B cell (primary cell): Measurements from ENCODE around the gene FKBP2. TPM values are rescaled to one million over a fixed set of nuclear protein-coding genes. Genes with fewer than 3 reads are reported as not detected.

Experiments used
- ATAC-seq: fragments of 200-7000 bp; cut with Tn5 transposase; one replicate; pipeline ENCODE4 v1.10.0; 2021; ENCODE audit warnings: low read depth, mild to moderate bottlenecking, moderate number of reproducible peaks, moderate library complexity
- CTCF ChIA-PET: fragments of 350-600 bp; sonication (Branson Sonifier 250); formaldehyde crosslinking; loops from one replicate; lab custom pipeline; 2021; ENCODE audit warnings: antibody characterized with exemption, inconsistent platforms; lab: Charles Lee
- POLR2A ChIA-PET: fragments of 350-600 bp; sonication (Branson Sonifier 250); formaldehyde crosslinking; loops from one replicate; lab custom pipeline; 2021; ENCODE audit warnings: antibody characterized with exemption; lab: Charles Lee
- DNase-seq: peaks from one replicate; pipeline ENCODE4 v3.0.0; 2013
- H2AFZ ChIP-seq: 2 replicates; pipeline ENCODE4 v1.6.1; 2012; ENCODE audit warnings: mild to moderate bottlenecking, low read depth, low read length; ENCODE audit not compliant: insufficient read depth, poor library complexity, severe bottlenecking
- H3K27ac ChIP-seq, 2 donors: 1 replicate in 1 of 2; 2 replicates in 1 of 2; pipeline ENCODE4 v1.5.1; 2012 to 2013; ENCODE audit warnings: low read length in 2 of 2, mild to moderate bottlenecking in 2 of 2, moderate library complexity in 1 of 2
- H3K27me3 ChIP-seq, 4 experiments: fragments of 200-600 bp in 1 of 4; sonication (generic) in 1 of 4; replicated peaks in 1 of 4; 1 replicate in 2 of 4; 2 replicates in 2 of 4; pipeline versions ENCODE4 v1.6.1 to v1.7.0; 2013 to 2016; ENCODE audit warnings: low read length in 3 of 4, mild to moderate bottlenecking in 2 of 4, mixed read lengths in 1 of 4, moderate library complexity in 1 of 4; ENCODE audit not compliant: insufficient read depth in 4 of 4, control insufficient read depth in 3 of 4; ENCODE audit errors: control extremely low read depth in 1 of 4
- H3K36me3 ChIP-seq, 2 experiments: replicated peaks in 1 of 2; 1 replicate in 1 of 2; 2 replicates in 1 of 2; pipeline versions ENCODE4 v1.6.1 to v1.7.1; 2013; ENCODE audit warnings: low read length in 1 of 2; ENCODE audit not compliant: insufficient read depth in 2 of 2, control insufficient read depth in 1 of 2; ENCODE audit errors: control extremely low read depth in 1 of 2, extremely low read depth in 1 of 2
- H3K4me1 ChIP-seq, 2 donors: fragments of 200-600 bp in 1 of 2; sonication (generic) in 1 of 2; 1 replicate in 1 of 2; 2 replicates in 1 of 2; pipeline versions ENCODE4 v1.5.1 to v1.6.1; 2013 to 2017; ENCODE audit warnings: low read length in 2 of 2; ENCODE audit not compliant: control insufficient read depth in 2 of 2, insufficient read depth in 2 of 2
- H3K4me2 ChIP-seq: replicated peaks from 2 replicates; pipeline ENCODE3; 2012; ENCODE audit warnings: mild to moderate bottlenecking, low read depth, low read length; ENCODE audit not compliant: poor library complexity, severe bottlenecking
- H3K4me3 ChIP-seq, 5 experiments: fragments of 200-600 bp in 1 of 5; sonication (generic) in 1 of 5; 1 replicate in 3 of 5; 2 replicates in 2 of 5; pipeline versions ENCODE4 v1.5.1 to v1.7.0; 2011 to 2016; ENCODE audit warnings: low read length in 4 of 5, mild to moderate bottlenecking in 4 of 5, low read depth in 2 of 5, control low read depth in 1 of 5, moderate library complexity in 1 of 5; ENCODE audit not compliant: insufficient read depth in 1 of 5; ENCODE audit errors: control extremely low read depth in 1 of 5, extremely low read depth in 1 of 5
- H3K79me2 ChIP-seq: fragments of 200-600 bp; sonication (generic); one replicate; pipeline ENCODE4 v1.6.0; 2016; ENCODE audit warnings: low read length; ENCODE audit not compliant: control insufficient read depth, insufficient read depth
- H3K9ac ChIP-seq: fragments of 200-600 bp; sonication (generic); 2 replicates; pipeline ENCODE4 v1.6.1; 2017; ENCODE audit warnings: mild to moderate bottlenecking, low read length, moderate library complexity
- H3K9me3 ChIP-seq, 3 donors: one replicate each; pipeline versions ENCODE4 v1.6.1 to v1.7.1; 2013; ENCODE audit warnings: low read length in 2 of 3; ENCODE audit not compliant: control insufficient read depth in 2 of 3, insufficient read depth in 1 of 3; ENCODE audit errors: control extremely low read depth in 1 of 3
- H4K20me1 ChIP-seq: 2 replicates; pipeline ENCODE4 v1.6.0; 2012; ENCODE audit warnings: mild to moderate bottlenecking, low read length; ENCODE audit not compliant: insufficient read depth, control insufficient read depth, poor library complexity, severe bottlenecking
- H3K27ac Mint-ChIP-seq: one replicate; pipeline ENCODE4 v1.8.0; 2021; ENCODE audit warnings: mixed read lengths
- H3K27me3 Mint-ChIP-seq: one replicate; pipeline ENCODE4 v1.8.0; 2021; ENCODE audit warnings: mixed read lengths
- H3K4me1 Mint-ChIP-seq: one replicate; pipeline ENCODE4 v1.8.0; 2021; ENCODE audit warnings: mixed read lengths
- H3K4me3 Mint-ChIP-seq: one replicate; pipeline ENCODE4 v1.8.0; 2021; ENCODE audit warnings: mixed read lengths
- H3K9me3 Mint-ChIP-seq: one replicate; pipeline ENCODE4 v1.8.0; 2022; ENCODE audit warnings: mixed read lengths; ENCODE audit not compliant: insufficient read depth
- EZH2 ChIP-seq: IDR thresholded peaks from 2 replicates; pipeline ENCODE4 v1.6.1; 2012; ENCODE audit warnings: borderline replicate concordance, low read depth, mild to moderate bottlenecking, moderate library complexity, low read length; ENCODE audit not compliant: insufficient read depth, poor library complexity, severe bottlenecking
- WGBS: methylation state at CpG from one replicate; pipeline ENCODE4 v1.1.5; 2013; ENCODE audit warnings: missing lambda C conversion rate; ENCODE audit not compliant: insufficient coverage; 5-methylcytosine and 5-hydroxymethylcytosine counted together
- intact Hi-C: fragments of 100-400 bp; cut with micrococcal nuclease; formaldehyde crosslinking; loops from one replicate; pipeline ENCODE4 v1.10.0; 2022
- polyA plus RNA-seq: library from polyadenylated mRNA; depleted of rRNA; stranded (reverse); fragments of >200 nt; gene quantifications from 2 replicates; pipeline ENCODE4 v1.2.3, GENCODE V29; 2012
- total RNA-seq, 2 donors: library from RNA; stranded (reverse); fragments of 120-200 nt in 1 of 2; gene quantifications; 1 replicate in 1 of 2; 2 replicates in 1 of 2; pipeline versions ENCODE4 v1.2.3 to v1.2.4, GENCODE V29; 2013 to 2022
- TF ChIP-seq, protein P1 (sequence below): fragments of 200-600 bp; IDR thresholded peaks from one replicate; pipeline ENCODE4 v1.8.0; 2022; ENCODE audit warnings: antibody characterized with exemption, mild to moderate bottlenecking

FKBP2 gene
- total and polyA plus RNA-seq, 2 donors (not counting 1 experiment from before 2014, with no cell fraction given), result 23.7 to 38.2 TPM

- Histone ChIP-seq H4K20me1 (no peaks in the 10 kb centered on the region), H2AFZ (peak overlapping the region; percentile 82), H3K27me3 (no peaks in the 10 kb centered on the region), H3K4me2 (peak overlapping the region; percentile 90), H3K9me3 (no peaks in the 10 kb centered on the region), H3K79me2 (peaks cover 4% of the 10 kb centered on the region), H3K4me1 (peaks cover 19 to 43% of the 10 kb centered on the region in 2 donors), H3K9ac (peak overlapping the region; percentile 53), H3K36me3 (no peaks in the 10 kb centered on the region), H3K27ac (no peak overlapping the region), H3K4me3 (peak overlapping the region in 4 of 5 experiments; percentile 41 to 87 (median 50))
- WGBS, result 26% methylated on average over 12 of the region's 13 CpGs
- Mint-ChIP-seq H3K9me3 (no peaks in the 10 kb centered on the region), H3K27me3 (no peaks in the 10 kb centered on the region), H3K4me3 (peak overlapping the region; percentile 89), H3K4me1 (peaks cover 28% of the 10 kb centered on the region), H3K27ac (peak overlapping the region; percentile 26)
- ChIA-PET CTCF (interaction anchor here (0.8 to 10.4 kb wide), 14 partner anchors 9 to 65 kb away, joined by 3 to 141 read pairs (median 8); partner anchors contain the start of genes BAD, CATSPERZ, DNAJC4 and FERMT3), POLR2A (interaction anchor here (0.8 to 1.8 kb wide), 5 partner anchors 9 to 68 kb away, joined by 3 to 5 read pairs (median 3); partner anchors contain the start of genes FKBP2 and PRDX5)
- ATAC-seq (no peak), DNase-seq (no peak)
- intact Hi-C loops, result loop anchor here (1.0 kb wide), 4 partner anchors 19 to 54 kb away; partner anchors contain the start of genes BAD, NUDT22 and TRPT1
- no peak for TF ChIP-seq EZH2
- TF ChIP-seq, protein P1, sequence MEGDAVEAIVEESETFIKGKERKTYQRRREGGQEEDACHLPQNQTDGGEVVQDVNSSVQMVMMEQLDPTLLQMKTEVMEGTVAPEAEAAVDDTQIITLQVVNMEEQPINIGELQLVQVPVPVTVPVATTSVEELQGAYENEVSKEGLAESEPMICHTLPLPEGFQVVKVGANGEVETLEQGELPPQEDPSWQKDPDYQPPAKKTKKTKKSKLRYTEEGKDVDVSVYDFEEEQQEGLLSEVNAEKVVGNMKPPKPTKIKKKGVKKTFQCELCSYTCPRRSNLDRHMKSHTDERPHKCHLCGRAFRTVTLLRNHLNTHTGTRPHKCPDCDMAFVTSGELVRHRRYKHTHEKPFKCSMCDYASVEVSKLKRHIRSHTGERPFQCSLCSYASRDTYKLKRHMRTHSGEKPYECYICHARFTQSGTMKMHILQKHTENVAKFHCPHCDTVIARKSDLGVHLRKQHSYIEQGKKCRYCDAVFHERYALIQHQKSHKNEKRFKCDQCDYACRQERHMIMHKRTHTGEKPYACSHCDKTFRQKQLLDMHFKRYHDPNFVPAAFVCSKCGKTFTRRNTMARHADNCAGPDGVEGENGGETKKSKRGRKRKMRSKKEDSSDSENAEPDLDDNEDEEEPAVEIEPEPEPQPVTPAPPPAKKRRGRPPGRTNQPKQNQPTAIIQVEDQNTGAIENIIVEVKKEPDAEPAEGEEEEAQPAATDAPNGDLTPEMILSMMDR, result no peak
Measured at GRCh38 chr11:64250415-64251015, 9.6 kb downstream of the FKBP2 start.
